Measurements from ENCODE around the gene BTBD9.

- TF ChIP-seq POLR2A (IDR thresholded peaks at IDR 0.05; ENCODE audit: low read length) (no peak), GATA1 (IDR thresholded peaks at IDR 0.05; ENCODE audit: low read depth, low read length) (no peak)
Measured at GRCh38 chr6:38133932-38134703, 505.6 kb downstream of the BTBD9 start.

All from erythroblast (primary cell).